Posterior vena cava (tissue), 2 donors: ENCODE results near the gene SLC22A4. TPM values are rescaled to one million over a fixed set of nuclear protein-coding genes. Genes with fewer than 3 reads are reported as not detected.
A peak's percentile ranks its signal among the peaks of the same experiment; 100 is the strongest.

Experiments used
- DNase-seq: peaks from one replicate; pipeline ENCODE4 v3.0.0-alpha.2; 2020; ENCODE audit warnings: low spot score
- intact Hi-C, 2 donors: fragments of 100-400 bp; cut with DNase I; formaldehyde crosslinking; loops; one replicate each; pipeline versions ENCODE4 v1.14.1 to v1.14.2; 2022 to 2023
- total RNA-seq, 2 donors: library from RNA; stranded (reverse); fragmentation: NEBNext Ultra II Directional; extraction: Animal tissue kit (Norgen Biotek cat#: 25700); gene quantifications; one replicate each; pipeline ENCODE4 v1.2.1, GENCODE V29; 2021
- donor health status: DM: yes; HTN: yes; CAD: no.
- donor health status: DM: yes; HTN: yes; CAD: no.

SLC22A4 gene
- total RNA-seq, 2 donors from 2014 or later = 2.5 to 3.1 TPM

- DNase-seq = no peak
- intact Hi-C loops = no loop called here
Observed at GRCh38 chr5:132365213-132365612, 71.0 kb downstream of the SLC22A4 start.

DNA sequence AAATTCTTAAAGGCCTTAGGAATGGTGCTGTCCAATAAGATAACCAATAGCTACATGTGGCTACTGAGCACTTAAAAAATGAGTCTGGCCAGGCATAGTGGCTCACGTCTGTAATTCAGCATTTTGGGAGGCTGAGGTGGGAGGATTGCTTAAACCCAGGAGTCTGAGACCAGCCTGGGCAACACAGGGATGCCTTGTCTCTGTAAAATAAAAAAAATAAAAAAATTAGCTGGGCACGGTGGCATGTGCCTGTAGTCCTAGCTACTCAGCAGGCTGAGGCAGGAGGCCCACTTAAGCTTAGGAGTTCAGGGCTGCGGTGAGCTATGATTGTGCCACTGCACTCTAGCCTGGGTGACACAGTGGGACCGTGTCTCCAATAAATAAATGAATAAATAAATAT, 74.0 kb downstream of the SLC22A4 start:
- intact Hi-C loops = no loop called here
- no peak for DNase-seq

- DNase-seq = no peak
- intact Hi-C loops = no loop called here
Observed at GRCh38 chr5:132369007-132369473, 74.8 kb downstream of the SLC22A4 start.

DNA sequence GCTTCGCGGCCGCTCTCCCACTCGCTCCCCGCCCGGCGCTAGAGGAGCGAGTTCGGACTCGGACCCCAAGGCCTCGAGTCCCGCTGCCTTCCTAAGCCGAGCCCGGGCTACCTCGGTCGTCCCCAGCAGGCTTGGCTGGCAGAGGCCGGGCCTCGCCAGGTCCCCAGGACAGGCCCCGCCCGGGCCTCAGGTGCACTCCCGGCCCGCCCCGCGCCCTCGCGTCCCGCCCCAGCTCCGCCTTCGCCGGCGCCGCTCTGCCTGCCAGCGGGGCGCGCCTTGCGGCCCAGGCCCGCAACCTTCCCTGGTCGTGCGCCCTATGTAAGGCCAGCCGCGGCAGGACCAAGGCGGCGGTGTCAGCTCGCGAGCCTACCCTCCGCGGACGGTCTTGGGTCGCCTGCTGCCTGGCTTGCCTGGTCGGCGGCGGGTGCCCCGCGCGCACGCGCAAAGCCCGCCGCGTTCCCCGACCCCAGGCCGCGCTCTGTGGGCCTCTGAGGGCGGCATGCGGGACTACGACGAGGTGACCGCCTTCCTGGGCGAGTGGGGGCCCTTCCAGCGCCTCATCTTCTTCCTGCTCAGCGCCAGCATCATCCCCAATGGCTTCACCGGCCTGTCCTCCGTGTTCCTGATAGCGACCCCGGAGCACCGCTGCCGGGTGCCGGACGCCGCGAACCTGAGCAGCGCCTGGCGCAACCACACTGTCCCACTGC, 75.4 kb downstream of the SLC22A4 start, which contains the start of gene SLC22A5:
Gene SLC22A5 (plus strand): TSS at position 237 of the 707 bp plus-strand sequence. CDS start 263 bp downstream, at position 500.
- intact Hi-C loops = no loop called here
- peak; percentile 86 for DNase-seq

GRCh38 chr5:132370181-132370970, 76.2 kb downstream of the SLC22A4 start:
- intact Hi-C loops = no loop called here
- DNase-seq = peak; percentile 78

- DNase-seq = peak; percentile 75
- intact Hi-C loops = no loop called here
Observed at GRCh38 chr5:132370971-132371602, 76.9 kb downstream of the SLC22A4 start.

DNA sequence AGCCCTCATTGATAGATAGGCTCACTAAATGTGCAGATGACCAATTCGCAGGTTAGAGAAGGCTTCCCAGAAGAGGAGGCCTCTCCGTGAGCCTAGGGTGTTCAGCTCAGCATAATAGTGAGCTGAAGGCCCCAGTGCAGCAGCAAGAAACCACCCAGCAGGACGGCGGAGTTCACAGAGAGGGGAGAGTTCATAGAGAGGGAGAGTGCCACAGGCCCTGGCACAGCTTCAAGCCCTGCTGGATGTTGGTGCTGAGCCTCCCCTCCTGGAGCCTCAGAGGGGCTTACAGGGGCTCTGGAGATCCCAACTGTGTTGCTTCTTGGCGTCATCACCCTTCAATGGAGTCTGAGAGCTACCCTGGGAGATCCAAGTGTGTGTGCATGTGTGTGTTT, 77.4 kb downstream of the SLC22A4 start:
- intact Hi-C loops = no loop called here
- no peak for DNase-seq

GRCh38 chr5:132372127-132372526, 77.9 kb downstream of the SLC22A4 start:
- intact Hi-C loops = no loop called here
- no peak for DNase-seq

DNA sequence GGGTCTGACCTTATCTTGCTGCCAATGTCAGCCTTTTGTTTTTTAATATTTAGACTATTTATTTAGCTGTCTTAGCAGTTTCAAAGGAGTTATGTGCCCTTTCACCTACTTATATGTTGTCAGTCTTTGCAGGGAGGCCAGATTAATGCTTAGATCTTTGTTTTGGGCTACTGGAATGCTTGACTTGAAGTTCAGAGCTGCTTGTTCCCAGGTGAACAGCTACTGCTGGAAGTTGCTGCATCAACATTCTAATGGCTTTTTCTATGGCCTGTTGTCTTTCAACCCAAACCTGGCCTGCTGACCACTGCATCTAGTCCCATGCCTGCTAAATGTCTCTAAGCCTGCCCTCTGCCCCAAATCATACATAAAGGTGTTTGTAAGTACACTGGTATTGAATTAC, 78.3 kb downstream of the SLC22A4 start:
- no peak for DNase-seq
- intact Hi-C loops = no loop called here

DNA sequence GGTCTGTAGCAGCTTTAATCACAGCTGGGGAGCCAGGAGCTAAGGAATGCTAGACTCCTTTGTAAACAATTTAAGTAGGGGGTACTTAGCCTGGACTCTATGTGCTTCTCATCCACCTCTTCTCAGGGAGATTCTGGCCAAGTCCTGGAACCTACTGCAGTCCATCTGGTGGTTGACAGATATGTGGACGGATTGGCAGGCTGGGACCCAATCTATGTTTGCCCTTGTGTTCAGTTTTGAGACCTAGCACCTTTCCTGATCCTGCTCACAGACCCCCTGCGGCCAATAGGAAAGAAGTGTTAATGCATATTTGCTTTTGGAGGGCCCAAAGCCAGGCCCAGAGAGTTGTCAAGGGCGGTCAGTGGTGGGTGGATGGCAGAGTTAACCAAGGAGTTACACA, 81.8 kb downstream of the SLC22A4 start:
- no peak for DNase-seq
- intact Hi-C loops = no loop called here

DNA sequence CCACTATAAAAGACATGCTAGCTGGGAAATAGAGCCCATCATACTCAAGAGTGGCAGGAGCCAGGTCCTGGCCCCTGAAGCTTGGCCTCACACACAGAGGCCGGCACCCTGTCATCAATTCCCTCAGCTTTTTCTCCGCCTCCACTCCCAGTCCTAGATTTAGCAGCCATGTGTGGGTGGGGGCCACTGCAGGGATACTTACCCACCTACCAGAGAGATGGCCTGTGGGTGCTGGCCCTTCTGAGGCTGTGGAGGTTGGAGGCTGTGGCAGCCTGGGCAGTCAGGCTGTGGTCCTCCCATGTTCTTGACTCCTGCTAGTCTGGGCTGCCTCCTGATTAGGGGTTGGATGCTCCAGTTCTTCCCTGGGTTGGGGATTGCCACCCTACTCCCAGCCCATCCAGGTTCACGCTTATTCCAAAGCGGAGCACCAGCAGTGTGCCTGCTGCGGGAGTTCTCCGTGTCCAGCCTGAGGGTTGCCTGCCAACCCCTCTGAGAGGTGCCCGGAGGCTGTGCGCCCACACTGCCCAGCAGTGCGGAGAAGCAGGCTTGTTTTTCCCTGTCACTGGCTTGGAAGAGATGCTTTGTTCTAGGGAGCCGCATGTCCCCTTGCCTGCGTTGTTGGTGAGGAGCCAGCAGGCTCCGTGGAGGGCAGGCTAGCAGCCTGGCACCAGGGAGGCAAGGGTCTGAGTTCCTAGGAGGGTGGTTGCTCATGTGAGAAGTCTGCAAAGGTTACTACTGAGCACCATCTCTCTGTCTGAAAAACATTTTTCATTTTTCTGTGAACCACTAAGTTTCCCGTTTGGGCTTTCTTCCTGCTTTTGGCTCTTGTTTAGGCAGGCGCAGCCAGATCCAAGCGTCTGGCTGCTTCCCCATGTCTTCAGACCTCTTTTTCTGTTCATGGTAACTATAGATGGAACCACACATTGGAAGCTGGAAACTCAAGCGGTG, 82.8 kb downstream of the SLC22A4 start:
- no peak for DNase-seq
- intact Hi-C loops = no loop called here

GRCh38 chr5:132377738-132378137, 83.5 kb downstream of the SLC22A4 start:
- intact Hi-C loops = no loop called here

DNA sequence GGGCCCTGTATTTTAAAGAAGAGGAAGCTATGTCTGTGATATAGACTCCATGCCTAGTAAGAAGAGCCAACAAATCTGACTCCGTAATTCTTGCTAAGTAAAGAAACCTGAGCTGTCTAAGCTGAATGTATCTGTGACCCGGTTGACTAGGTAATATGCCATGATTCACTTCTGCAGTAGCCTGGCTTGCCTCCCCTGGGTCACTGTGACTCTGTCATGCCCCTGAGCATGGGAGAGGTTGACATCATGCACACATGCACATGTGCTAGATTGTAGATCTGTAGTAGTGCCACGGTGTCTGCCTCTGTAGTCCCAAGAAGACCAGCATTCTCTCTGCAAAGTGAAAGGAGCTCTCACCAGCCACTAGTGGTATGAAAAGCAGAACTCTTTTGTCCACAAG, 84.4 kb downstream of the SLC22A4 start:
- DNase-seq = no peak
- intact Hi-C loops = no loop called here

More at GRCh38 chr5:132377738-132378137, 83.5 kb downstream of the SLC22A4 start:
- DNase-seq = no peak

DNA sequence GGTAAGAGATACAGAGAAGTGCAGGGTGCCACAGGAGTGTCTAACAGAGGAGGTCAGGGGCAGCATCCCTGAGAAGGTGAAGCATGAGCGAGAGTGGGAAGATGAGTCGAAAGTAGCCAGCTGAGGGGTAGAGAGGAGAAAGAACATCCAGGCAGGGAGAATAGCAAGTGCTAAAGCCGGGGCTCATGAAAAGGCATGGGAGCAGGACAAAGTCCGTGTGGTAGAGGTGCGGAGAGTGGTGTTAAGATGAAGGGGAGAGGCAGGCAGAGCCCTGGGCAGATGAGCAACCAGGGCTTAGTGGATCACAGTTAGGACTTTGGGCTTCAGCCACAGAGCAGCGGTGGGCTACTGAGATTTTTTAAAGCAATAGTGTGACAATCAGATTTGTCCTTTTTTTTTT, 85.9 kb downstream of the SLC22A4 start:
- intact Hi-C loops = loop anchor here in 1 of 2 donors (10.0 kb wide), 1 partner anchor 115 kb away; the partner anchor contains the start of gene IRF1
- no peak for DNase-seq

- intact Hi-C loops = loop anchor here in 1 of 2 donors (10.0 kb wide), 1 partner anchor 114 kb away; the partner anchor contains the start of gene IRF1
- no peak for DNase-seq
Observed at GRCh38 chr5:132380741-132381140, 86.5 kb downstream of the SLC22A4 start.

DNA sequence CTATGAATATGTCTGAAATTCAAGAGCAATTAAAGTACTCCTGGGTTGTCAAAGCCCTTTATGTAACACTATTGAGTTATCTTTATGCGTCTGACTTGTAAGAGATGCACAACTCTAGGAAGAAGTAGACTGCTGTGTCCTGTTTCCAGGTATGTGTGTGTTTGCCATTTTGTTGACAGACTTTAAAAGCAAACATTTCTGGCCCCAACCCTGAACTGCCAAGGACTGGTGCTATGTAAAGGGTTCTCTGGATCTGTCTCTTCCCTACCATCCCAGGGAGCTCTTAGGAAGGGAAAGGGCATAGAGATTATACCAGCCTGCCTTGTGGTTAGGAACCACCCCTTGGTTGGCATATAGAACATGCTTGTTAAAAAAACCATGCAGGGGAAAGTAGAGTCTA, 87.4 kb downstream of the SLC22A4 start:
- DNase-seq = no peak
- intact Hi-C loops = loop anchor here in 1 of 2 donors (10.0 kb wide), 1 partner anchor 113 kb away; the partner anchor contains the start of gene IRF1

GRCh38 chr5:132383261-132383660, 89.1 kb downstream of the SLC22A4 start:
- DNase-seq = no peak
- intact Hi-C loops = loop anchor here in 1 of 2 donors (10.0 kb wide), 1 partner anchor 112 kb away; the partner anchor contains the start of gene IRF1

DNA sequence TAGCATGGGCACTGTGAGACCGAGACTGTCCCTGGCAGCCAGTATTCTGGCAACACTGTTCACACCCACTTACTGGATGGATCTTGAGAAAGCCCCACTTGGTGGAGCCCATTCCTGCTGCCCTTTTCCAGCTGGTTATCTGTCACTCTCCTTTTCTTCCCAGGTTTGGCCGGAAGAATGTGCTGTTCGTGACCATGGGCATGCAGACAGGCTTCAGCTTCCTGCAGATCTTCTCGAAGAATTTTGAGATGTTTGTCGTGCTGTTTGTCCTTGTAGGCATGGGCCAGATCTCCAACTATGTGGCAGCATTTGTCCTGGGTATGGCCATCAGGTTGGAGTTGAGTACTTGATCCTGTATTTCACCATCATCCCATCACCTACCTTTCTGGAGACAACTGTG, 89.8 kb downstream of the SLC22A4 start:
- intact Hi-C loops = loop anchor here in 1 of 2 donors (10.0 kb wide), 1 partner anchor 111 kb away; the partner anchor contains the start of gene IRF1
- DNase-seq = no peak
